Amniotic stem cell (primary cell): Measurements from ENCODE around the gene TNXB.
"Not testable (repeated sequence)": the region's sequence is repeated elsewhere in the genome, so short reads cannot be mapped to it uniquely, and the experiment has no call there.

Experiments
- DNase-seq: peaks from one replicate; lab custom pipeline; 2025; lab: John Stamatoyannopoulos, UW

The TNXB gene

GRCh38 chr6:32144238-32144637, 35.1 kb upstream of the TNXB start:
- DNase-seq = not testable (repeated sequence)

DNA sequence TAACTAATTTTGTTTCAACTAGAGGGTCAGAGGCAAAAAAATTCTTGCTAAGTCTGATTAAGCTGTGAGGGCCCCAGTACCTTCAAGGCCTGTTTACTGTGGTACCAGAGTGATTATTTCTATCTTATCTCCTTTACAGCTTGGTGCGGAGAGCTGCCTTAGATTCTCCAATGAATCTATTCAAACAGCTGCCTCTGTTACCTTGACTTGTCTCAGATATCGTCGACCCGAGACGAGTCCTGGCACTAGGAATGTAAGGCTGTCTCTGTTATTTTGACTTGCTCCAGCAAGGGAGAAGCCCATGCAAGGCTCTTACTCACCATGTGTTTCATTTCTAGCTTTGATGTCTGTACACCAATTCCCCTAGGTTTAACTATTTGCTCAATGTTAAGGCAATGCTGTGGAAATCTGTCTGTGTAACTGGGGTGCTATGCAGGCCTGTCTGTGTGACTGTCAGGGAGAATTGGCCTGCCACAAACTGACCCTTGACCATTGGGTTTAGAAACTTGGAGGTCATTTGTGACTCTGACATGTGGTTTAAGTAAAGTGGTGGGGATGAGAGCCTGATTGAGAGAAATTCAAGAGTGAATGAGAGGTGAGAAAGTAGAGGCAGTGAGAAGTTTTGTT, 31.4 kb upstream of the TNXB start:
- DNase-seq = no peak

GRCh38 chr6:32139590-32139989, 30.5 kb upstream of the TNXB start:
- no peak for DNase-seq

DNA sequence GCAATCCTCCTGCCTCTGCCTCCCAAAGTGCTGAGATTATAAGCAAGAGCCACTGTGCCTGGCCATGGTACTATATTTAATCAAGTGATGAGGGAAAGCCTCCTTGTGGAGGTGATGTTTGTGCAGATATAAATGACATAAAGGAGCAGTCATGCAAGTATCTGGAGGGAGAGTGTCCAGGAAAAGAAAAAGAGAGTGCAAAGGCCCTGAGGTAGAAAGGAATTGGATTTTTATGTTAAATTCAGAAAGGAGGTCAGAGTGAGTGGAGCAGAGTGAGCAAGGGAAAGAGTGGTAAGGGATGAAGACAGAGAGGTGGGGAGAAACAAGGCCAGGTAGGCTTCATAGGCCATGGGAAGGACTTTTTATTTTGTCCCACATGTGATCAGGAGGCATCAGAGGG, 28.3 kb upstream of the TNXB start:
- DNase-seq = no peak

GRCh38 chr6:32133786-32134185, 24.6 kb upstream of the TNXB start:
- peak; percentile 4 for DNase-seq

- no peak for DNase-seq
Measured at GRCh38 chr6:32132110-32132509, 23.0 kb upstream of the TNXB start.

- no peak for DNase-seq
Measured at GRCh38 chr6:32131439-32131948, 22.4 kb upstream of the TNXB start.

- no peak for DNase-seq
Measured at GRCh38 chr6:32129297-32130088, 20.4 kb upstream of the TNXB start.

DNA sequence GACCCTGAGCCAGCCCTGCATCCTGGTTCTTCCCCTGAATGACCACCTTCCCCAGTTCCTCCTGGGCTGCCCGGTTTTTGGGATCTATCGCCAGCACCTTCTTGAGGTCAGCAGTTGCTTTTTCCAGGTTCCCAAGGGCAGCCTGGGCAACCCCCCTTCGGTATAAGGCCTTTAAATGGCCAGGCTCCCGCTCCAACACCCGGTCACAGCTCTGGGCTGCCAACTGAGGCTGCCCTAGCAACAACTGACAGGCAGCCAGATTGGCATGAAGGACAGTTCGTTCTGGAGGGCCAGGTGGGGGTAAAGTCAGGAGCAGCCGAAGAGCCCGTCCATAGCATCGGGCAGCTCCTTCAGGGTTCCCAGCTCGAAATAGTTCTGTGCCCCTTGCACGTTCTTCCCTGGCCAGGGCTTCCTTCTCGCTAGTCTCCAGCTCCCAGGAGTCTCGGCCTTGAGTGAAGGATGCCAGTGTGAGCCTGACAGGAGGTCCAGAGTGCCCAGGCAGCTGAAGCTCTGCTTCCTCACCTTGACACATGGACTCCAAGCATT, 19.7 kb upstream of the TNXB start:
- DNase-seq = no peak

GRCh38 chr6:32127717-32128592, 18.8 kb upstream of the TNXB start, which contains the start of gene ATF6B:
TSS of gene ATF6B (minus strand) at chr6:32128246. CDS start at chr6:32128207, 39 bp downstream.
- peak; percentile 98 for DNase-seq

- DNase-seq = no peak
Measured at GRCh38 chr6:32127409-32127716, 18.2 kb upstream of the TNXB start.

GRCh38 chr6:32126880-32127279, 17.7 kb upstream of the TNXB start:
- no peak for DNase-seq

DNA sequence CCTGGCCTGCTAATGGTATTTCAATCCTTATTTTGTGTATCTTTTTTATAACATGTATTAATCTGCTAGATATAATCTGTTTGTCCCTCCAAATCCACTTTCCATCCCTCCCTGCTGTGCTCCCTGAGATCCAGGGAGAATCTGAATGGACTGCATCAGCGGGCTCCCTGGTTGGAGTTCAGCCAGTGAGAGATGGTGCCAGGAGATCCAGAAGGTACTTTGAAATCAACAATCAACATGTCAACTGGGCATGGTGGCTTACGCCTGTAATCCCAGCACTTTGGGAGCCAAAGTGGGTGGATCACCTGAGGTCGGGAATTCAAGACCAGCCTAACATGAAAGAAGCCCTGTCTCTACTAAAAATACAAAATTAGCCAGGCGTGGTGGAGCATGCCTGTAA, 14.5 kb upstream of the TNXB start:
- no peak for DNase-seq

- no peak for DNase-seq
Measured at GRCh38 chr6:32120573-32121059, 11.5 kb upstream of the TNXB start.

DNA sequence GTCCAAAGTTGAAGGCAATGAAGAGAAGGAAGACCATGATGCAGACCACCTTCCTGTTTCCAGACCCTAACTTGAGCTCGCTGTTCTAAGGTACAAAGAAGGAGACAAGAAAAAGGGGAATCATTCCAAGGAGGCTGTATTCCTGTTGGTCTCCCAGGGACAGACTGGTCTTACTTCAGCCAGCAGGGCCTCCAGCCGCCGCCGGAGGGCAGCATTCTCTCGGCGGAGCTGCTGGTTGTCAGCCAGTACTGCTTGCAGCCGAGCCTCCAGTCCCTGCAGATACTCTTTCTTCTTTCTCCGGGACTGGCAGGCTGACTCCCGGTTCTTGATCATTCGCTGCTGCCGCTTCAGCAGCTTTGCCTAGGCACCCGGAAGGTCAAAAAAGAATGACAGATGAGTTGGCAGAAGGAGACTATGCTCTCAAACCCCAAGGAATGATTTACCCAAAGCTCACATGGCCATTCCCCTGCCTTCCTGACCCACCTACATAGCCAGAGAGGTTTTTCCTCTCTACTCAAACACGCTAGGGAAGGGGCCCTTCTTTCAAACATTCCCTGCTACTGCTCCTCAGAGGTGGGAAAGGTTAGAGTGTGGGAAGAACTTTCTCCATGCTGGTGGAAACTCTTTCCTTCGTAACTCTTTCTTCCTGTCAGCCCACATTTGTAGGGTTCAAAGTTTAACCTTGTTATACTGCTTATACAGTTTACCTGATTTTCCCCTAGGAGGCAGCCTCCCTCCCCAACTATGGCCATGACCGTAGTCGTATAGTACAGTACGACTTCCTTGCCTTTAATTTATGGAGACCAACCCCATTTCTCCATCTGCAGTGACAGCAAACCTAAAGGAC, 9.9 kb upstream of the TNXB start:
- DNase-seq = peak; percentile 61

DNA sequence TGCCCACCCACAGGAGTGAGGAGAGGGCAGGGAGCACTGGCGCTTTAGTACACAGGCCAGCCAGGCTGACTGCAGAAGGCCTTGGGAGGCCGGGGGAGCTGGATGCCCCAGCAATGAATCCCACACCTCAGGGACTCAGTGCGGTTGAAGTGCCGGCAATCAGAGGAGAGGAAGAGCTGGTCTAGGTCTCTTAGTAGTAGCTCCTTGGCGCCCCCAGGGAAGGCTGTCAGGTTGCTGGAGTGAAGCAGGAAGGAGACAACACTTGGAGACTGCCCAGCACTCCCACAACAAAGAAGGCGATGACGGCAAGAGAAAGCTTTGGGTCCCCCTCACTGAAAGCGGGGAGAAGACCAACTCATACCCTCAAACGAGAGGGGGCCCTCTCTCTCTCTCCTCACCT, 8.3 kb upstream of the TNXB start:
- no peak for DNase-seq

DNA sequence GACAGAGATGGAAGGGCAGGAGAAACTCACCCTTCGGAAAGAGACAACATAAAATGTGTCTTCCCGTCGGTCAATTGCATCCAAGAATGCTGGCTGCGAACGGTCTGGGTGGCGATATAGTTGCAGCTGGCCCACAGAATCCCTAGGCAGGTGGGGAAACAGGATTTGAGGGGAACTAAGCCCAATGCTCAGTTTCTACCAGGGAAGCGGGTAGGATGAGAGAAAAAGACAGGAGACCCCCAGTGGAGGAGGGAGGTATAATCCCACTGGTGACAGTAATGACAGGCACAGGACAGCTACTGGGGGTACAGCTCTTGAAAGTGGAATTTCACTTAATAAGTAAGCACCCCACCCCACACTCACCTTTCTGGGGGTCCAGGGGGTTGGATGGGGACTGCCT, 7.5 kb upstream of the TNXB start:
- no peak for DNase-seq

DNA sequence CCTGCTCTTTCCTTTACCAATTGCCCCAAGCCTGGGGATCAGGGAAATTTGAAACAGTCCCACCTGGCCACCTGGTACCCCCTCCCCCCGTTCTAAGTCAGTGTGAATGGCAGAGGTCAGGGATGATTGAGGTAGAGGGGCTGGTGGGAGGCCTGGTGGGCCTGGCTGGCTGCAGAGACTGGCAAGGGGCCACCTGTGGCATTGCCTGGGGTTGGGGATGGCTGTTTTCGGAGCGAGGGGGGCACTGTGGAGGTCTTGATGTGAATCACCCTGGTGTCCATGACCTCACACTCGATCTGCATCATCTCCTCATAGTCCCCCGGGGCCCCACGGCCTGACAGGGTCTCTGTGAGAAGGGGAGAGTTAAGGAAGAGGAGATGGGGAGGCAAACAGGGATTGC, 6.5 kb upstream of the TNXB start:
- DNase-seq = no peak

DNA sequence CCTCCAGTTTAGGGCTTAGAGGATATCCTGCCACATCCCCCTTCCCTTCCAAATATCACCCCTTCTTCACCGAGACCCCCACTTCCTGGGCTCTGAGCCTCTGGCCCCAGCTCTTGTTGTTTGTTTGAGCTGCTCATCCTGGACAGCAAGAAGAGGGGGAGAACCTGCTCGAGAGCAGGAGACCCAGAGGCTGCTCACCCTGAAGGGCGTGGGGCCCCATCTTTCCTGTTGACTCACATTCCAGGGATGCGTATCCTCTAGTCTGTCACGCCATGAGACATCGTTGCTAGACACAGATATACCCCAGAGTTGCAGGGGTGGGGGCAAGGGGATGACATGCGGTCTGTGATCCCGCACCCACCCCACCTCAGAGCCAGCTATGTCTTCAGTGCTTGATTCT, 5.7 kb upstream of the TNXB start:
- peak; percentile 8 for DNase-seq

DNA sequence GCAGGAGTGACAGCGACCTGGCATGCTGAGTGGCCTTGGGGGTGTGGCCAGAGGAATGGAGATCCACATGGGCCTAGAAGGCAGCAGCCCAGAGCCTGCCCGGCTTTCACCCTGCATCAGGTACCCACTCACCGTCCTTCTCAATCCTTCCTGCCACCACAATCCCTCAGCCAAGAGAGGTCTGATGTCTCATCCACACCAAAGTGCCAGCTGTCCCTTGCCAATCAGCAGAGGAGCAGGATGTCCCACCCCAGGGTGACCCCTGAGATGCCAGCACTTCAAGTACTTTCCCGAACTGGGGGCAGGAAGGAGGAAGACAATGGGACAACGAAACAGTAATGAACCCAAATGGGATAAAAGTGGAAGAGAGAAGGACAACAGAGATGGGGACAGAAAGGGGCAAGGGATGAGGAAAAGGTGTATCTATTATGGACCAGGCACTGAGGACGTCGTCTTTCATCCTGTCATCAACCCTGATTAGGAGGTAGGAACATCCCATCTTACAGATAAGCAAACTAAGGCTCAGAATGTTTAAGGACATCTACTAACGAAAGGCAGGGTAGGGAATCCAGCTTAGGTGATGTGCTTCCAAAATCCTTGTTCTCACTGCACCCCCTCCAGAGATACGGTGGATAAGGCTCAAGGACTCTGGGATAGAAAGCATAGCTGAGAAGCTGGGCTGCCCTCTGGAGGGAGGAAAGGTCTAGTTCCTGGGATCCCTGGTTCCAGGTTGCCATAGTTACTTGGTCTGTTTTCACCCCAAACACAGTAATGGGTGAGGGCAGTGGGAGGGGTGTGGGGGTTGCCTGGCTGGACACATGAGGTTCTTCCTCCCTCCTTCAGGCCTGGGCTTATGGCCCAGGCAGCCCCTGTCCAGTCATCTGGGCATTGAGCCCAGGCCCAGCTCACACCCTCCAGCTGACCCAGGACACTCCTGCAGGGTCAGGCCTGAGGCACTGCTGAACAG, 4.5 kb upstream of the TNXB start:
- DNase-seq = peak; percentile 85
